SK-N-SH (cell line): ENCODE data around the gene KIAA0232. TPM values are rescaled to one million over a fixed set of nuclear protein-coding genes. Genes with fewer than 3 reads are reported as not detected.
"Not testable (repeated sequence)": the region's sequence is repeated elsewhere in the genome, so short reads cannot be mapped to it uniquely, and the experiment has no call there.

Experiments used
- CTCF ChIA-PET: fragments of 300-600, 350-600 bp; formaldehyde crosslinking; extraction: SDS; loops from one replicate; lab custom pipeline; 2021; lab: Yijun Ruan, JAX
- POLR2A ChIA-PET: fragments of 350-600 bp; sonication (Branson Sonifier 250); formaldehyde crosslinking; extraction: SDS; loops from one replicate; lab custom pipeline; 2020; ENCODE audit warnings: antibody characterized with exemption, inconsistent platforms; lab: Yijun Ruan, JAX
- DNase-seq: peaks from one replicate; pipeline ENCODE4 v3.0.0; 2012
- H2AFZ ChIP-seq: fragments of 200-600 bp; sonication (generic); 2 replicates; pipeline ENCODE4 v1.8.1; 2016; ENCODE audit warnings: antibody characterized with exemption, mild to moderate bottlenecking, low read depth
- H3F3A ChIP-seq: fragments of 200-600 bp; sonication (generic); replicated peaks from 2 replicates; pipeline ENCODE3; 2016; ENCODE audit warnings: antibody characterized with exemption, mild to moderate bottlenecking; ENCODE audit not compliant: insufficient read depth
- H3K27ac ChIP-seq, 2 experiments: fragments of 200-500 bp in 1 of 2; fragments of 200-600 bp in 1 of 2; sonication (Bioruptor generic) in 1 of 2; sonication (generic), shearing (Covaris generic) in 1 of 2; 2 replicates each; pipeline versions ENCODE4 v1.5.1 to v1.6.1; 2014 to 2016; ENCODE audit warnings: low read depth in 2 of 2, inconsistent platforms in 1 of 2, low read length in 1 of 2, mild to moderate bottlenecking in 1 of 2, mixed read lengths in 1 of 2
- H3K27me3 ChIP-seq: fragments of 200-600 bp; sonication (generic), shearing (Covaris generic); 2 replicates; pipeline ENCODE4 v1.6.1; 2016; ENCODE audit warnings: mixed run types; ENCODE audit not compliant: insufficient read depth
- H3K36me3 ChIP-seq, 2 experiments: fragments of 200-500 bp in 1 of 2; fragments of 200-600 bp in 1 of 2; sonication (Bioruptor generic) in 1 of 2; sonication (generic) in 1 of 2; replicated peaks in 1 of 2; 2 replicates each; pipeline versions ENCODE3 to v1.5.1; 2014 to 2016; ENCODE audit warnings: low read length in 1 of 2, mild to moderate bottlenecking in 1 of 2; ENCODE audit not compliant: insufficient read depth in 2 of 2, control insufficient read depth in 1 of 2
- H3K4me1 ChIP-seq, 2 experiments: fragments of 200-500 bp in 1 of 2; fragments of 200-600 bp in 1 of 2; sonication (Bioruptor generic) in 1 of 2; sonication (generic), shearing (Covaris generic) in 1 of 2; 2 replicates each; pipeline versions ENCODE4 v1.5.1 to v1.6.1; 2014 to 2016; ENCODE audit warnings: low read depth in 1 of 2, low read length in 1 of 2, mixed run types in 1 of 2; ENCODE audit not compliant: insufficient read depth in 2 of 2, control insufficient read depth in 1 of 2
- H3K4me2 ChIP-seq: fragments of 200-600 bp; sonication (generic), shearing (Covaris generic); 2 replicates; pipeline ENCODE4 v1.6.1; 2017; ENCODE audit warnings: mixed run types
- H3K4me3 ChIP-seq, 2 experiments: fragments of 200-500 bp in 1 of 2; fragments of 200-600 bp in 1 of 2; sonication (Bioruptor generic) in 1 of 2; sonication (generic), shearing (Covaris generic) in 1 of 2; 2 replicates each; pipeline versions ENCODE4 v1.5.1 to v1.8.1; 2014 to 2016; ENCODE audit warnings: low read depth in 2 of 2, inconsistent platforms in 1 of 2, low read length in 1 of 2, mild to moderate bottlenecking in 1 of 2, mixed read lengths in 1 of 2, moderate library complexity in 1 of 2
- H3K79me2 ChIP-seq: fragments of 200-600 bp; sonication (generic); 2 replicates; pipeline ENCODE4 v1.8.1; 2017; ENCODE audit warnings: mild to moderate bottlenecking; ENCODE audit not compliant: insufficient read depth
- H3K9ac ChIP-seq: fragments of 200-600 bp; sonication (generic); 2 replicates; pipeline ENCODE4 v1.6.1; 2017; ENCODE audit warnings: mixed run types
- H3K9me2 ChIP-seq: fragments of 200-600 bp; sonication (generic); 2 replicates; pipeline ENCODE4 v1.6.1; 2017; ENCODE audit warnings: mixed run types
- H3K9me3 ChIP-seq: fragments of 200-600 bp; sonication (generic); 2 replicates; pipeline ENCODE4 v1.6.1; 2017; ENCODE audit warnings: mixed run types, mild to moderate bottlenecking, moderate library complexity
- H4K20me1 ChIP-seq: fragments of 200-600 bp; sonication (generic); 2 replicates; pipeline ENCODE4 v1.6.1; 2017; ENCODE audit warnings: mild to moderate bottlenecking, mixed run types; ENCODE audit not compliant: insufficient read depth
- CTCF ChIP-seq: fragments of 200-600 bp; sonication (generic); IDR thresholded peaks from 2 replicates; pipeline ENCODE4 v1.6.1; 2017; ENCODE audit warnings: antibody characterized with exemption, mild to moderate bottlenecking, moderate library complexity
- EP300 ChIP-seq, 2 experiments: IDR thresholded peaks; 2 replicates each; pipeline versions ENCODE4 v1.4.0 to v1.6.1; 2012; ENCODE audit warnings: borderline replicate concordance in 1 of 2, low read depth in 1 of 2, low read length in 1 of 2
- FOSL2 ChIP-seq: IDR thresholded peaks from 2 replicates; pipeline ENCODE4 v1.4.0; 2012; ENCODE audit warnings: low read depth, mild to moderate bottlenecking, moderate library complexity, borderline replicate concordance
- FOXJ3 ChIP-seq: sonication (generic); formaldehyde crosslinking; IDR thresholded peaks from 2 replicates; pipeline ENCODE4 v1.5.1; 2020; ENCODE audit warnings: mild to moderate bottlenecking, missing genetic modification reagents
- GABPA ChIP-seq: IDR thresholded peaks from 2 replicates; pipeline ENCODE4 v1.4.0; 2012; ENCODE audit warnings: low read depth, mild to moderate bottlenecking
- IRF3 ChIP-seq: fragments of 150-350 bp; IDR thresholded peaks from 2 replicates; pipeline ENCODE4 v1.6.1; 2016; ENCODE audit warnings: mild to moderate bottlenecking, low read depth, low read length
- JUND ChIP-seq: IDR thresholded peaks from 2 replicates; pipeline ENCODE4 v1.4.0; 2012
- MEF2A ChIP-seq: IDR thresholded peaks from 2 replicates; pipeline ENCODE4 v1.4.0; 2012; ENCODE audit warnings: low read depth, borderline replicate concordance
- RFX5 ChIP-seq: IDR thresholded peaks from 2 replicates; pipeline ENCODE4 v1.6.1; 2012; ENCODE audit warnings: mild to moderate bottlenecking, improper control_type of control experiment, low read length
- RXRA ChIP-seq: IDR thresholded peaks from 2 replicates; pipeline ENCODE4 v1.4.0; 2012; ENCODE audit warnings: low read depth, mild to moderate bottlenecking, borderline replicate concordance
- TCF12 ChIP-seq: IDR thresholded peaks from 2 replicates; pipeline ENCODE4 v1.4.0; 2012
- USF1 ChIP-seq: IDR thresholded peaks from 2 replicates; pipeline ENCODE4 v1.4.0; 2012; ENCODE audit warnings: low read depth, borderline replicate concordance
- WGBS: methylation state at CpG from one replicate; pipeline ENCODE4 v1.1.6; 2017; ENCODE audit warnings: low lambda C conversion rate; 5-methylcytosine and 5-hydroxymethylcytosine counted together
- polyA plus RNA-seq, 3 experiments: library from polyadenylated mRNA; depleted of rRNA; stranded (reverse); fragments of >200 nt; gene quantifications; 2 replicates each; pipeline ENCODE4 v1.2.3, GENCODE V29; 2012
- TF ChIP-seq, protein P1 (sequence below): IDR thresholded peaks from 2 replicates; pipeline ENCODE4 v1.6.1; 2012; ENCODE audit warnings: mild to moderate bottlenecking, low read depth, low read length, moderate library complexity
- TF ChIP-seq, protein P2 (sequence below): IDR thresholded peaks from 2 replicates; pipeline ENCODE4 v1.4.0; 2012; ENCODE audit warnings: low read depth, borderline replicate concordance

KIAA0232 gene
- polyA plus RNA-seq, 1 of the 3 experiments (the other 2 are of a cell fraction), result 5.7 TPM

DNA sequence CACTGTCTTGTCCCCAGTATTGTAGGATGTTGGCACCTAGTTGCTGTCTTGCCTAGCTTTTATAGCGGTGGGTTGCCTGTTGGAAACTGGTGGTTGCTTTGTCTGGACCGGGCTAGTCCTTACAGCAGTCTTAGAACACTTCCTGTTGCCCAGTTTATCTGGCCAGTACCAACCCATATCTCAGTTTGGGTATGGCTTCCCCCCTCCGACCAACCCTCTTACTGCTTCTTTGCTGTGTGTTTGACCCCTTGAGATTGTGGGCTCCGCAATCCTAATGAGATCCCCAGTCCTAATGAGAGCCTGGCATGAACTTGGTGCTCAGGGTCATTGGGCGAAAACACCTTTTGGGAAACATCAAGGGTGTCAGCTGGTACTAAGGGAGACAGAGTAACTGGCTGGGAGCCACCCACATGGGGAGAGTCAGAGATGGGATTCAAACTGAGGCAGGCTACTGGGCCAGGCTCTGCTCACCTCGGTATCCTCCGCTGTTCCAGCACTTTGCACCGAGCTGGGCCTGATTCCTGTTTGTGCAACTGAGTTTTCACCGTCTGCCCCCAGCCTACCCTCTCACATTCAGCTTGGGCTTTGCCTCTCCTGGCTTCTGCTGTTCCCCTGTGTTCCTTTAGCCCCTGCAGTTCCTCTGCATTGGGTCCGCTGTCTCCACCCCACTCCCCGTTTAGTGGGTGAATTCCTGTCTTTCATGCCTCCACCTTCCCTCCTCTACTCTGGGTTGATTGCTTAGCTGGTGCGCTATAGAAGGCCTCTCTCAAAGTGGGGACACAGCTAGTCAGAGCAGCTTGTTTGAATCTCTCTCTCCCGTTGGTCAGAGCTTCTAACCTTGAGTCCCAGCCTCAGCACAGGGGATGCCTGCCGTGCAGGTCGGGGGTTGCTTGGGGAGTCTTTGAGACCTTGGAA lies 128.7 kb downstream of the KIAA0232 start (continued):
- TF ChIP-seq FOSL2 (no peak), RFX5 (no peak)

DNA sequence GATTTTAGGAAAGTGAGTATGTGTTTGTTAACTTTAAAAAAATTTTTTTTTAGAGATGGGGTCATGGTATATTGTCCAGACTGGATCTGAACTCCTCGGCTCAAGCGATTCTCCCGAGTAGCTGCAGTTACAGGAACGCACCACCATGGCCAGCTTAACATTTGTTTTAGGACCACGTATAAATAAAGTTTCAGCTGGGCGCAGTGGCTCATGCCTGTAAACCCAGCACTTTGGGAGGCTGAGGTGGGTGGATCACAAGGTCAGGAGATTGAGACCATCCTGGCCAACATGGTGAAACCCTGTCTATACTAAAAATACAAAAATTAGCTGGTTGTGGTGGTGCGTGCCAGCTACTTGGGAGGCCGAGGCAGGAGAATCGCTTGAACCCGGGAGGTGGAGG lies 129.4 kb downstream of the KIAA0232 start:
- POLR2A ChIA-PET, DNase-seq, H3K4me3 ChIP-seq, H3K36me3 ChIP-seq, H3K27ac ChIP-seq, H3K9me2 ChIP-seq, H2AFZ ChIP-seq, H3K4me2 ChIP-seq, H3K27me3 ChIP-seq, H3K9ac ChIP-seq, H4K20me1 ChIP-seq, H3K9me3 ChIP-seq, H3F3A ChIP-seq: not testable (repeated sequence)
- WGBS, result 87% methylated on average over 10 of the region's 10 CpGs
- H3K4me1 ChIP-seq, result peaks cover 9 to 39% of the 10 kb centered on the region in 2 experiments; a peak in 2 of 4 replicates
- peaks cover 19% of the 10 kb centered on the region for H3K79me2 ChIP-seq
- CTCF ChIA-PET, result interaction anchor here (0.5 to 2.4 kb wide), 4 partner anchors 29 to 128 kb away, joined by 3 to 11 read pairs (median 4); no protein-coding TSS in a partner anchor

DNA sequence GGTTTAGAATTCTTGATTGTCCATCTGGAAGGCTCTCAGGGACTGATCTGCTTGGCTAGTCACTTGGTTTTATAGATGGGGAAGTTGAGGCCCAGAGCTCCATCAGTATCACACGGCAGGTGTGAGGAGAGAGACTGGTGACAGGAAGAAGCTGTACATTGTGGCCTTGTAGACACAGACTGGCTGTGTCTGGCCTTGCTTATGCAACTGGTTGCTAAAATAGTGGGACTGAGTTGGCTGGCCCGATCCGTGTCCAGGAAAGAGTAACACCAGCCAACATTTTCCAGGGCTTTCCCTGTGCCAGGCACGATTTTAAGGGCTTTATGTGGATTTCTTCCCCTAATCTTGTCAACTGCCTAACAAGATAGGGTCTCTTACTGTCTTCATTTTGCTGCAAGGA lies 129.9 kb downstream of the KIAA0232 start:
- no peaks in the 10 kb centered on the region for H3F3A ChIP-seq
- 95% methylated on average over 4 of the region's 4 CpGs for WGBS
- H3K36me3 ChIP-seq, result no peaks in the 10 kb centered on the region
- CTCF ChIA-PET, result interaction anchor here (0.5 to 2.4 kb wide), 4 partner anchors 39 to 158 kb away, joined by 3 to 11 read pairs (median 4); no protein-coding TSS in a partner anchor
- H3K9me3 ChIP-seq, result no peaks in the 10 kb centered on the region
- H3K79me2 ChIP-seq, result peaks cover 19% of the 10 kb centered on the region
- H3K9me2 ChIP-seq, result no peaks in the 10 kb centered on the region
- H3K4me2 ChIP-seq, result no peak overlapping the region
- no peak overlapping the region for H3K27ac ChIP-seq
- no peak overlapping the region for H3K4me3 ChIP-seq
- no peak overlapping the region for H2AFZ ChIP-seq
- POLR2A ChIA-PET, result no interaction called here
- H3K4me1 ChIP-seq, result peaks cover 12 to 45% of the 10 kb centered on the region in 2 experiments; a peak in 2 of 4 replicates
- H3K9ac ChIP-seq, result no peak overlapping the region
- no peaks in the 10 kb centered on the region for H3K27me3 ChIP-seq
- peaks cover 7% of the 10 kb centered on the region; the same call in 1 of the 2 replicates for H4K20me1 ChIP-seq
- DNase-seq, result no peak
- TF ChIP-seq FOXJ3 (CRISPR knock-in tag) (no peak), IRF3 (no peak), CTCF (no peak), GABPA (no peak), EP300 (IDR thresholded peaks at IDR 0.05; ENCODE audit: borderline replicate concordance in 1 of 2, low read depth in 1 of 2, low read length in 1 of 2) (no peak), RXRA (no peak), USF1 (no peak), MEF2A (no peak), JUND (no peak), TCF12 (no peak)
- TF ChIP-seq, protein P1, sequence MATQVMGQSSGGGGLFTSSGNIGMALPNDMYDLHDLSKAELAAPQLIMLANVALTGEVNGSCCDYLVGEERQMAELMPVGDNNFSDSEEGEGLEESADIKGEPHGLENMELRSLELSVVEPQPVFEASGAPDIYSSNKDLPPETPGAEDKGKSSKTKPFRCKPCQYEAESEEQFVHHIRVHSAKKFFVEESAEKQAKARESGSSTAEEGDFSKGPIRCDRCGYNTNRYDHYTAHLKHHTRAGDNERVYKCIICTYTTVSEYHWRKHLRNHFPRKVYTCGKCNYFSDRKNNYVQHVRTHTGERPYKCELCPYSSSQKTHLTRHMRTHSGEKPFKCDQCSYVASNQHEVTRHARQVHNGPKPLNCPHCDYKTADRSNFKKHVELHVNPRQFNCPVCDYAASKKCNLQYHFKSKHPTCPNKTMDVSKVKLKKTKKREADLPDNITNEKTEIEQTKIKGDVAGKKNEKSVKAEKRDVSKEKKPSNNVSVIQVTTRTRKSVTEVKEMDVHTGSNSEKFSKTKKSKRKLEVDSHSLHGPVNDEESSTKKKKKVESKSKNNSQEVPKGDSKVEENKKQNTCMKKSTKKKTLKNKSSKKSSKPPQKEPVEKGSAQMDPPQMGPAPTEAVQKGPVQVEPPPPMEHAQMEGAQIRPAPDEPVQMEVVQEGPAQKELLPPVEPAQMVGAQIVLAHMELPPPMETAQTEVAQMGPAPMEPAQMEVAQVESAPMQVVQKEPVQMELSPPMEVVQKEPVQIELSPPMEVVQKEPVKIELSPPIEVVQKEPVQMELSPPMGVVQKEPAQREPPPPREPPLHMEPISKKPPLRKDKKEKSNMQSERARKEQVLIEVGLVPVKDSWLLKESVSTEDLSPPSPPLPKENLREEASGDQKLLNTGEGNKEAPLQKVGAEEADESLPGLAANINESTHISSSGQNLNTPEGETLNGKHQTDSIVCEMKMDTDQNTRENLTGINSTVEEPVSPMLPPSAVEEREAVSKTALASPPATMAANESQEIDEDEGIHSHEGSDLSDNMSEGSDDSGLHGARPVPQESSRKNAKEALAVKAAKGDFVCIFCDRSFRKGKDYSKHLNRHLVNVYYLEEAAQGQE, result no peak
- TF ChIP-seq, protein P2, sequence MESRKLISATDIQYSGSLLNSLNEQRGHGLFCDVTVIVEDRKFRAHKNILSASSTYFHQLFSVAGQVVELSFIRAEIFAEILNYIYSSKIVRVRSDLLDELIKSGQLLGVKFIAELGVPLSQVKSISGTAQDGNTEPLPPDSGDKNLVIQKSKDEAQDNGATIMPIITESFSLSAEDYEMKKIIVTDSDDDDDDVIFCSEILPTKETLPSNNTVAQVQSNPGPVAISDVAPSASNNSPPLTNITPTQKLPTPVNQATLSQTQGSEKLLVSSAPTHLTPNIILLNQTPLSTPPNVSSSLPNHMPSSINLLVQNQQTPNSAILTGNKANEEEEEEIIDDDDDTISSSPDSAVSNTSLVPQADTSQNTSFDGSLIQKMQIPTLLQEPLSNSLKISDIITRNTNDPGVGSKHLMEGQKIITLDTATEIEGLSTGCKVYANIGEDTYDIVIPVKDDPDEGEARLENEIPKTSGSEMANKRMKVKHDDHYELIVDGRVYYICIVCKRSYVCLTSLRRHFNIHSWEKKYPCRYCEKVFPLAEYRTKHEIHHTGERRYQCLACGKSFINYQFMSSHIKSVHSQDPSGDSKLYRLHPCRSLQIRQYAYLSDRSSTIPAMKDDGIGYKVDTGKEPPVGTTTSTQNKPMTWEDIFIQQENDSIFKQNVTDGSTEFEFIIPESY, result no peak
